ENCODE results near the gene CSF1R. TPM values are rescaled to one million over a fixed set of nuclear protein-coding genes. Genes with fewer than 3 reads are reported as not detected.

CSF1R gene
- total RNA-seq, 1 donor from 2014 or later: not detected

DNA sequence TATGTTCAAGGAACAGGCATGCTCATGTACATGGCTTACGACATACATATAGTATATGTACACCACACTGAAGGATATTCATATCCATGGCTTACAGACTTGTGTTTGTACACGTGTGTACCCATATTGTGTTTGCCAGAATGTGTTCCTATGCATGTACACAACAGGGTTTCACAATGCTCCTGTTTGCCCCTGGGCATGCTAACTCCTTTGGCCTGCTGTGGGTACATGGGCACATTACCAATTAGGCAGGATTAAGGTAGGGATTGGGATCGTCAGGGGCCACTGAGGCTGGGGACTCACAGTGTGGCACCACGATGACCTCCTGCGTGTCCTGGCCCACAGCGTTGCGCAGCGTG, 43.1 kb upstream of the CSF1R start:
- Mint-ChIP-seq H3K4me1 (ENCODE audit: low read depth, unreplicated experiment) (no peaks in the 10 kb centered on the region), H3K9me3 (ENCODE audit: unreplicated experiment) (peaks cover 5% of the 10 kb centered on the region), H3K4me3 (ENCODE audit: unreplicated experiment) (no peak overlapping the region), H3K27ac (ENCODE audit: unreplicated experiment) (no peak overlapping the region), H3K27me3 (ENCODE audit: unreplicated experiment) (peaks cover 6% of the 10 kb centered on the region), H3K36me3 (ENCODE audit: unreplicated experiment) (no peaks in the 10 kb centered on the region)
- no peak for TF ChIP-seq CTCF (IDR thresholded peaks at IDR 0.05; ENCODE audit: partially characterized antibody, unreplicated experiment)
- no peak for DNase-seq

DNA sequence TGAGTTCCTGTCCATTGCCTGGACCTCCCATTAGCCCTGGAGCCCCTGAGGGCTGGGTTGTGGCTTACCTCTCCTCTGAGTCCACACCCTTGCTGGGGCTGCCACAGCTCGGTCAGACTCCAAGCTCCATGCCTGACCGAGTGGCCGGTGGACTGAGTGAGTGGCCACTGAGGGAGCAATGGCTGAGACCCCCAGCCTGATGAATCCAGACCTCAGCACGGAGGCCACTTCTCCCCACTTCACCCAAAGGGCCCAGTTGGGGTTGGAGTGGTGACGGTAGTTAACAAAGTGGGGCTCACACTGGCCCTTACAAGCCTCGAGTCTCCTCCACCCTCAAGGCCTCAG, 40.5 kb upstream of the CSF1R start:
- H3K9me3 Mint-ChIP-seq (ENCODE audit: unreplicated experiment): peaks cover 5% of the 10 kb centered on the region
- TF ChIP-seq CTCF (IDR thresholded peaks at IDR 0.05; ENCODE audit: partially characterized antibody, unreplicated experiment): no peak
- H3K36me3 Mint-ChIP-seq (ENCODE audit: unreplicated experiment): no peaks in the 10 kb centered on the region
- H3K27me3 Mint-ChIP-seq (ENCODE audit: unreplicated experiment): peaks cover 6% of the 10 kb centered on the region
- H3K27ac Mint-ChIP-seq (ENCODE audit: unreplicated experiment): no peak overlapping the region
- DNase-seq: no peak
- H3K4me3 Mint-ChIP-seq (ENCODE audit: unreplicated experiment): no peak overlapping the region
- H3K4me1 Mint-ChIP-seq (ENCODE audit: low read depth, unreplicated experiment): no peaks in the 10 kb centered on the region

DNA sequence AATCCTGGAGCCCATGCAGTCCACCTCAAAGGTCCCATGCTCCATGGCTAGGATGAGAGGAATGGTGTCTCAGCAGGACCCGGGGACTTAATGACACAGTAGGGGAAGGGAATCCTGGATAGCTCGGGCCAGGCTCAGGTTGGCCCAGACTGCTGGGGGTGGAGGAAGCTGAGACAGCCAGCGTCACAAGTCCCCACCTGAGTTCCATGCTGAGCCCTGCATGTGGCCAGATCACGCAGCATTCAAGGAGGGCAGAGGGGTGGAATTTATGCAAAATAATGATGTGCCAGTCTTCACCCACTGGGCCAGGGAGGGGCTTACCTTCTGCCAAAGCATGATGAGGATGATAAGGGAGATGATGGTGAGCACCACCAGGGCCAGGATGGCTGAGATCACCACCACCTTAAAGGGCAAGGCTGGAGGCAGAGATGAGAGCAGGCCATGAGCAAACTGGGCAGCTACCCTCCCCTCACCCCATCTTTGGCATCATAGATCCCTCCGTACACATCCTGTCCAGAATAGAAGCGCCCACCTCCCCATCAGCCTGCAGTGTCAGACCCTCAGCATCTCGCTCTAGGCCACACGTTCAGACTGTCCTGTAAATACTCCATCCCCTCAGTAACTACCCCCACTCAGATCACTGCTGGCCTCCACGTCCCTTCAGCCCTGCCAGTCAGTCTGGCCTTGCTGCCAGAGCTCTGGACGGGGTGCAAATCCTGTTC, 40.0 kb upstream of the CSF1R start:
- H3K9me3 Mint-ChIP-seq (ENCODE audit: unreplicated experiment): peaks cover 4% of the 10 kb centered on the region
- H3K4me1 Mint-ChIP-seq (ENCODE audit: low read depth, unreplicated experiment): no peaks in the 10 kb centered on the region
- peaks cover 8% of the 10 kb centered on the region for H3K27me3 Mint-ChIP-seq (ENCODE audit: unreplicated experiment)
- no peak overlapping the region for H3K4me3 Mint-ChIP-seq (ENCODE audit: unreplicated experiment)
- H3K36me3 Mint-ChIP-seq (ENCODE audit: unreplicated experiment): no peaks in the 10 kb centered on the region
- DNase-seq: no peak
- H3K27ac Mint-ChIP-seq (ENCODE audit: unreplicated experiment): no peak overlapping the region
- no peak for TF ChIP-seq CTCF (IDR thresholded peaks at IDR 0.05; ENCODE audit: partially characterized antibody, unreplicated experiment)

GRCh38 chr5:150125334-150125733, 39.0 kb upstream of the CSF1R start:
- H3K27me3 Mint-ChIP-seq (ENCODE audit: unreplicated experiment): peaks cover 8% of the 10 kb centered on the region
- H3K36me3 Mint-ChIP-seq (ENCODE audit: unreplicated experiment): no peaks in the 10 kb centered on the region
- no peak for TF ChIP-seq CTCF (IDR thresholded peaks at IDR 0.05; ENCODE audit: partially characterized antibody, unreplicated experiment)
- no peak overlapping the region for H3K4me3 Mint-ChIP-seq (ENCODE audit: unreplicated experiment)
- DNase-seq: no peak
- H3K9me3 Mint-ChIP-seq (ENCODE audit: unreplicated experiment): peaks cover 2% of the 10 kb centered on the region
- H3K4me1 Mint-ChIP-seq (ENCODE audit: low read depth, unreplicated experiment): no peaks in the 10 kb centered on the region
- no peak overlapping the region for H3K27ac Mint-ChIP-seq (ENCODE audit: unreplicated experiment)

- Mint-ChIP-seq H3K9me3 (ENCODE audit: unreplicated experiment) (peaks cover 2% of the 10 kb centered on the region), H3K27ac (ENCODE audit: unreplicated experiment) (no peak overlapping the region), H3K36me3 (ENCODE audit: unreplicated experiment) (no peaks in the 10 kb centered on the region), H3K4me3 (ENCODE audit: unreplicated experiment) (no peak overlapping the region), H3K27me3 (ENCODE audit: unreplicated experiment) (peaks cover 8% of the 10 kb centered on the region), H3K4me1 (ENCODE audit: low read depth, unreplicated experiment) (no peaks in the 10 kb centered on the region)
- no peak for DNase-seq
- TF ChIP-seq CTCF (IDR thresholded peaks at IDR 0.05; ENCODE audit: partially characterized antibody, unreplicated experiment): no peak
Measured at GRCh38 chr5:150124596-150124995, 38.2 kb upstream of the CSF1R start.
